ENCODE data around the gene CRTAP.

Gene CRTAP

DNA sequence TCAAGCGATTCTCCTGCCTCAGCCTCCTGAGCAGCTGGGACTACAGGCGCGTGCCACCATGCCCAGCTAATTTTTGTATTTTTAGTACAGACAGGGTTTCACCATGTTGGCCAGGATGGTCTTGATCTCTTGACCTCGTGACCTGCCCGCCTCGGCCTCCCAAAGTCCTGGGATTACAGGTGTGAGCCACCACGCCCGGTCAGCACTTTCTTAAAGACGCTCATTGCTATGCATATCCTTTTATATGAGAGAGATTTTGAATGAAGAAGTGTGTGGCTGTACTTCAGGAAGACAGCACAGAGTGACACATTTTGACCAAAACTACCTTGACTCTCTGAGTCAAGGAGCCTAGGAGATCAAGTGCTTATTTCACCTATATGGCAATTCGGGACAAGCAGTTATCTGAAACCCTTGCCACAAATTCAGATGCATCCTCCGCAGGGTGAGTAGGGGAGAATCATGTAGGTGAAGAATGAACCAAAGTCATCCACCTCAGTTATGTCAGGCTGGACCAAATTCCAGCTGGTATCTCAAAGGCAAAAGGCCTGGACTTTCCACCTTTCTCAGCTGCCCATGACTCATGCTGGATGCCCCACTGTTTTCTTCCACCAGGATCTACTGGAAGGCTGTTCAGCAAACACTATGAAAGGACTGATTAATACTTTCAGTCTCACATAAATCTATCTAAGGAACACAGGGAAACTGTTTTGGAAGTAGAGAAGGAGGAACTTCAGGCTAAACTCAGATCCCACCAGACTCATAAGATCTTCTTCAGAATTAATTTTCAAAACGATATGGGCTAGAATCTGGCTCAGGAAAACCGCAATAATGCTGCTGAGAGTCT lies 72.9 kb downstream of the CRTAP start:
- Histone ChIP-seq H3K4me1 (ENCODE audit: control insufficient read depth, insufficient read depth, low read length) (no peaks in the 10 kb centered on the region), H3K27me3 (ENCODE audit: control insufficient read depth, insufficient read depth, low read length) (no peaks in the 10 kb centered on the region), H3K9me3 (ENCODE audit: control insufficient read depth, insufficient read depth, low read length) (no peaks in the 10 kb centered on the region), H3K36me3 (ENCODE audit: control insufficient read depth, insufficient read depth, low read length) (no peaks in the 10 kb centered on the region), H3K9ac (ENCODE audit: low read depth, low read length) (no peak overlapping the region), H3K4me3 (ENCODE audit: low read depth, low read length) (no peak overlapping the region)

DNA sequence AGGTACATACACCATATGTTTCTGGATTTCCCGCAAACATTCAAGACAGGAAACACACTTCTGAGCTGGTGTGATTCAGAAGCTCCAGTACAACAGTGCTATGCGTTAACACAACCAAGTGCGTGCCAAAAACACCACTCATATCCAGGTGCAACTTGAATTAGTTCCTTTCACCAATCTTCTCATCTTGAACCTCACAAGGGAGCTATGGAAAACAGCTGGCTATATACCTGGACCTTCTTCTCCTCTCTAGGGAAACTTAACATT lies 73.5 kb downstream of the CRTAP start:
- H3K36me3 ChIP-seq (ENCODE audit: control insufficient read depth, insufficient read depth, low read length), result no peaks in the 10 kb centered on the region
- no peaks in the 10 kb centered on the region for H3K4me1 ChIP-seq (ENCODE audit: control insufficient read depth, insufficient read depth, low read length)
- no peak overlapping the region for H3K4me3 ChIP-seq (ENCODE audit: low read depth, low read length)
- no peak overlapping the region for H3K9ac ChIP-seq (ENCODE audit: low read depth, low read length)
- no peaks in the 10 kb centered on the region for H3K9me3 ChIP-seq (ENCODE audit: control insufficient read depth, insufficient read depth, low read length)
- no peaks in the 10 kb centered on the region for H3K27me3 ChIP-seq (ENCODE audit: control insufficient read depth, insufficient read depth, low read length)

DNA sequence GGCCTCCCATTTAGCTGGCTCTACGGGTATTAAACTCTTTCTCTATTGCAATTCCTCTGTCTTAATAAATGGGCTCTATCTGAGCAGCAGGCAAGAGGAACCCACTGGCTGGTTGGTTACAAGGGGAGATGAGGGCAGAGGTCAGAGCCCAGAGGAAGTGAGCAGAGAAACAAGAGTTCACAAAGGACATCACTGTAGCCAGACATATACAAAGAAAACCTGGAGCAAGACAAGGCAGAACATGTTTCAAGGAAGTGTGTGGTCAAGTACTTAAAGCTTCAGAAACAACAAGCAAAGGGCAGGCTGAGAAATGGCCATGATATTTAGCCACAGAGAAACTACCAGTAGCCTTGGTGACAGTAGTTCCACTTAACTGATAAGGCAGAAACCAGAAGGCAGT lies 80.5 kb downstream of the CRTAP start:
- H3K27me3 ChIP-seq (ENCODE audit: control insufficient read depth, insufficient read depth, low read length), result no peaks in the 10 kb centered on the region

DNA sequence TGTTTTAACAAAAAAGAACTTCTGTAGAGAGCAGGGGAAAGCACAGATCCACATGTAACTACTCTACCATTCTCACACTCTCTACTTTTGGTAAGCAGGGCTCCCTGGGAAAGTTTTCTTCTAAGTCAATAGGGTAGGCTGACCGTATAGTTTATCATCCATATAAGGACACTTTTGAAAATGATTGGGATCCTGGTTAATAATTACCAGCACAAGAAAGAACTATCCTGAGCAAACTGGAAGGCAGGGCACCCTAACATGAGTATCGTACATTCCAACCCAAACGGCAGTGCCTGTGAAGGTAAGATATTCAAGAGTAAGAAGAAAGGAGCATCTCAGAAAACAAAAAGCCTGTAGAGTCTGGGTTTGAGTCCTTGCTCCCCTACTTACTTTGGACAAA lies 82.7 kb downstream of the CRTAP start:
- H3K9ac ChIP-seq (ENCODE audit: low read depth, low read length), result no peak overlapping the region
- H3K4me1 ChIP-seq (ENCODE audit: control insufficient read depth, insufficient read depth, low read length), result no peaks in the 10 kb centered on the region

More for the DNA sequence above, 80.5 kb downstream of the CRTAP start:
- no peaks in the 10 kb centered on the region for H3K36me3 ChIP-seq (ENCODE audit: control insufficient read depth, insufficient read depth, low read length)
- H3K9ac ChIP-seq (ENCODE audit: low read depth, low read length), result no peak overlapping the region
- H3K9me3 ChIP-seq (ENCODE audit: control insufficient read depth, insufficient read depth, low read length), result no peaks in the 10 kb centered on the region
- no peak overlapping the region for H3K4me3 ChIP-seq (ENCODE audit: low read depth, low read length)
- no peaks in the 10 kb centered on the region for H3K4me1 ChIP-seq (ENCODE audit: control insufficient read depth, insufficient read depth, low read length)

More for the DNA sequence above, 82.7 kb downstream of the CRTAP start:
- Histone ChIP-seq H3K27me3 (ENCODE audit: control insufficient read depth, insufficient read depth, low read length) (no peaks in the 10 kb centered on the region), H3K36me3 (ENCODE audit: control insufficient read depth, insufficient read depth, low read length) (no peaks in the 10 kb centered on the region), H3K9me3 (ENCODE audit: control insufficient read depth, insufficient read depth, low read length) (no peaks in the 10 kb centered on the region), H3K4me3 (ENCODE audit: low read depth, low read length) (no peak overlapping the region)
